ENCODE data around the gene RGS7.
"Not testable (repeated sequence)": the region's sequence is repeated elsewhere in the genome, so short reads cannot be mapped to it uniquely, and the experiment has no call there.

RGS7 gene

DNA sequence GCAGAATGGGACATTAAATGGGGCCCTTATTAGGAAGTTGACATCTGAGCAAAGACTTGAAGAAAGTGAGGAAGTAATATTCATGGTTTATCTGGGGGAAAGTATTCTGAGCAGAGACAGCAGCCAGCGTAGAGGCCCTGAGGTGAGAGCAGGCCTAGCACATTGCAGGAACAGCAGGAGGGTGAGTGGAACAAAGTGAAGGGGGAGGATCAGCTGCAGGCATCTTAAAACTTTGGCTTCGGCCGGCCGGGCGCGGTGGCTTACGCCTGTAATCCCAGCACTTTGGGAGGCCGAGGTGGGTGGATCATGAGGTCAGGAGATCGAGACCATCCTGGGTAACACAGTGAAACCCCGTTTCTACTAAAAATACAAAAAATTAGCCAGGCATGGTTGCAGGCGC lies 55.0 kb downstream of the RGS7 start:
- not testable (repeated sequence) for H3K27me3 ChIP-seq (ENCODE audit: insufficient read depth, low read length); H3K27ac ChIP-seq (ENCODE audit: low read length); H3K36me3 ChIP-seq (ENCODE audit: insufficient read depth, low read depth, low read length); H3K9ac ChIP-seq (ENCODE audit: low read depth, low read length)
- peak overlapping the region; percentile 34; the same call in 1 of the 2 replicates for H3K4me3 ChIP-seq (ENCODE audit: low read length)
- peaks cover 23% of the 10 kb centered on the region; the same call in 1 of the 2 replicates for H3K9me3 ChIP-seq (ENCODE audit: insufficient read depth, low read depth, low read length)
- peaks cover 10% of the 10 kb centered on the region; the same call in 1 of the 2 replicates for H3K4me1 ChIP-seq (ENCODE audit: insufficient read depth, low read length)

DNA sequence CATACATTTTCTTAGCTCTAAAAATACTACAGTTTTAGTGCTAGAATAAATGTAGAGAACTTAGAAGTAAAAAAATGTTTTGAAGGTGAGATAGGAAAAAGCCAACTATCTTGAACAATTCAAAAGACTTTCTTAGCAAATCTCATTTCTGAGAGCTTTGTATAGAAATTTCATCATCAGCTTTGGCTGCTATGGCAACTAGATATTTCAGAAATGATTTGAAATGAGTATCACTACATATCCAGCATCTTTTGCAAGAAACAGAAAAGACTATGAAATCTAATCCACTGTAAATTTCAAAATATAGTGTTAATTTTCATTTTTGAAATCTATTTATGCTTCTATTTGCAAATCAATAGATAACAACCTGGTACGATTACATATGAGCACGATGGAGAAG lies 57.7 kb downstream of the RGS7 start:
- Histone ChIP-seq H3K36me3 (ENCODE audit: insufficient read depth, low read depth, low read length) (peaks cover 6% of the 10 kb centered on the region; the same call in 1 of the 2 replicates), H3K4me3 (ENCODE audit: low read length) (no peak overlapping the region), H3K27me3 (ENCODE audit: insufficient read depth, low read length) (no peaks in the 10 kb centered on the region), H3K4me1 (ENCODE audit: insufficient read depth, low read length) (peaks cover 10% of the 10 kb centered on the region; the same call in 1 of the 2 replicates), H3K9ac (ENCODE audit: low read depth, low read length) (no peak overlapping the region), H3K9me3 (ENCODE audit: insufficient read depth, low read depth, low read length) (peaks cover 15% of the 10 kb centered on the region; the same call in 1 of the 2 replicates), H3K27ac (ENCODE audit: low read length) (no peak overlapping the region)

DNA sequence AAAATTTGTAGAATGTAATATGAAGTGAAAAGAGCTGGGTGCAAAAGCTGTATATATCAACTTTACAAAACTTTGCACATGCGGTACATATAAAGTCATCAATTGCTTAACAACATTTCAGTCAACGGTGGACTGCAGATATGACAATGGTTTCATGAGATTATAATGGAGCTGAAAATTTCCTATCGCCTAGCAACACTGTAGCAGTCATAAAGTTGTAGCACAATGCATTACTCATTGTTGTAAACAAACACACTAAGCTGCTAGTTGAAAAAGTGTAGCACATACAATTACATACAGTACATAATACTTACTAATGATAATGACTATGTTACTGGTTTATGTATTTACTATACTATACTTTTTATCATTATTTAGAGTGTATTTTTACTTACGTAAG lies 64.0 kb downstream of the RGS7 start:
- no peaks in the 10 kb centered on the region for H3K4me1 ChIP-seq (ENCODE audit: insufficient read depth, low read length)
- H3K9me3 ChIP-seq (ENCODE audit: insufficient read depth, low read depth, low read length) = no peaks in the 10 kb centered on the region
- H3K27ac ChIP-seq (ENCODE audit: low read length) = no peak overlapping the region
- no peak overlapping the region for H3K4me3 ChIP-seq (ENCODE audit: low read length)
- H3K27me3 ChIP-seq (ENCODE audit: insufficient read depth, low read length) = no peaks in the 10 kb centered on the region
- no peak overlapping the region for H3K9ac ChIP-seq (ENCODE audit: low read depth, low read length)
- H3K36me3 ChIP-seq (ENCODE audit: insufficient read depth, low read depth, low read length) = no peaks in the 10 kb centered on the region

DNA sequence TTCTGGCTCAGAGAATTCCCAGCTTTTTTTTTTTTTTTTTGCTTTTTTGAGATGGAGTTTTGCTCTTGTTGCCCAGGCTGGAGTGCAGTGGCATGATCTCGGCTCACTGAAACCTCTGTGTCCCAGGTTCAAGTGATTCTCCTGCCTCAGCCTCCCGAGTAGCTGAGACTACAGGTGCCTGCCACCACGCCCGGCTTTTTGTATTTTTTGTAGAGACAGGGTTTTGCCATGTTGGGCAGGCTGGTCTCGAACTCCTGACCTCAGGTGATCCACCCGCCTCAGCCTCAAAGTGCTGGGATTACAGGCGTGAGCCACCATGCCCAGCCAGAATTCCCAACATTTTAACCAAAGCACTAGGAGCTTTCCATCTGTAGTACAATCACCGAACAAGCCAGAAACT lies 65.5 kb downstream of the RGS7 start:
- not testable (repeated sequence) for H3K27ac ChIP-seq (ENCODE audit: low read length); H3K4me1 ChIP-seq (ENCODE audit: insufficient read depth, low read length); H3K4me3 ChIP-seq (ENCODE audit: low read length); H3K36me3 ChIP-seq (ENCODE audit: insufficient read depth, low read depth, low read length); H3K9me3 ChIP-seq (ENCODE audit: insufficient read depth, low read depth, low read length); H3K27me3 ChIP-seq (ENCODE audit: insufficient read depth, low read length); H3K9ac ChIP-seq (ENCODE audit: low read depth, low read length)

DNA sequence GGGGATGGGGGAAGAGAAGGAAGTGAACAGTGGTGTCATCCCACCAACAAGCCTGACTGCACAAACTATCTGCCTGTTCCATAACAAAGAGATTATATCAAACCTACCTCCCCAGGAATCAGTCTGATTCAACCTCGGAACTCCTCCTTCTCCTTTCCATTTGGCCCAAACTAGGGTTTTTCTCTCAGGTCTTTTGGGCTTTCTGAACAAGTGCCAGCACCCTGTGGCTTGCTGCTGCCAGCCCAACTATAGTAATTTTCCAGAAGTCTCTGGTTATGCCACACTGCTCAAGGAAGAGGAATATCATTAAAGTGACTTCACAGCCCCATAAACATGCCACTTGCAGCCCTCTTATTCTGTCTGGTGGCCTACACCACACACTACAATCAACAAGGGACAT lies 70.5 kb downstream of the RGS7 start:
- no peaks in the 10 kb centered on the region for H3K27me3 ChIP-seq (ENCODE audit: insufficient read depth, low read length)
- no peaks in the 10 kb centered on the region for H3K4me1 ChIP-seq (ENCODE audit: insufficient read depth, low read length)
- H3K27ac ChIP-seq (ENCODE audit: low read length) = no peak overlapping the region
- peaks cover 28% of the 10 kb centered on the region for H3K9me3 ChIP-seq (ENCODE audit: insufficient read depth, low read depth, low read length)
- H3K36me3 ChIP-seq (ENCODE audit: insufficient read depth, low read depth, low read length) = no peaks in the 10 kb centered on the region
- H3K4me3 ChIP-seq (ENCODE audit: low read length) = no peak overlapping the region
- H3K9ac ChIP-seq (ENCODE audit: low read depth, low read length) = no peak overlapping the region

DNA sequence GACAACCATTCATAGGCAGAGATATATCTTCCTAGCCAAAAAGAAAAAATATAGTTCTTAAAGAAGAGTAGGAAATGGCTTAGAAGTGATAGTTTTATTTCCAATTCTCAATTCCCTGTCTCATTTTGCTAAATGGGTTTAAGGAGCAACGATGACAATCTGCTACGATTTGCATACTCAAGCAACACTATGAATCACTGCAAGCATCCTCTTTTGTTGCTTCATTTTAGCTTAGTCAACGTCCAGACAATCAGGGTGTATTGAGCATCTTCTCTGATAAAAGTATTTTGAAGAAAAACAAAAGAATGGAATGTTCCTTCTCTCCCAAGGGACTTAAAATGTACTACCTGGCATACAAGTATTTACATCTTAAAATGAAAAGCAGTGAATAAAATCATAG lies 80.6 kb downstream of the RGS7 start:
- no peak overlapping the region for H3K4me3 ChIP-seq (ENCODE audit: low read length)
- H3K27ac ChIP-seq (ENCODE audit: low read length) = no peak overlapping the region
- no peak overlapping the region for H3K9ac ChIP-seq (ENCODE audit: low read depth, low read length)
- H3K9me3 ChIP-seq (ENCODE audit: insufficient read depth, low read depth, low read length) = peaks cover 17% of the 10 kb centered on the region
- H3K4me1 ChIP-seq (ENCODE audit: insufficient read depth, low read length) = no peaks in the 10 kb centered on the region; the same call in 1 of the 2 replicates
- no peaks in the 10 kb centered on the region for H3K36me3 ChIP-seq (ENCODE audit: insufficient read depth, low read depth, low read length)
- H3K27me3 ChIP-seq (ENCODE audit: insufficient read depth, low read length) = no peaks in the 10 kb centered on the region

DNA sequence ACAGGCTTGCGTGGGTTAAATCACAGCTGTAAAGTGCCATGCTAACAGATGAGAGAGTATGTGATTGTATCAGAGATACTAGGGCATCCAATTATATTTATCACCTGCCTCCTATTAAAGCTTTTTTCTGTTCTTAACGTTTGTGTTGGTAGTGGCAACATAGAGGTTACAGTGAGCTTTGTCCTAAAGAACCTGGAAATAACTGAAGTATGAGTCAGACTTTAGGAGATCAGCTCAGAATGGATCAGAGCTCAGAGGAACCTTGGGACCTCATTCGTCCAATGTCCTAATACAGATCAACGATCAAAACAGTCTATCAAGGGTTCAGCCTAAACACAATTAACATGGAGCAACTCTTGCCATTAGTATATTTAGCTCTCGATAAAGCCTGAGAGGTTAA lies 81.0 kb downstream of the RGS7 start:
- Histone ChIP-seq H3K9me3 (ENCODE audit: insufficient read depth, low read depth, low read length) (peaks cover 17% of the 10 kb centered on the region), H3K27me3 (ENCODE audit: insufficient read depth, low read length) (no peaks in the 10 kb centered on the region), H3K4me3 (ENCODE audit: low read length) (no peak overlapping the region), H3K36me3 (ENCODE audit: insufficient read depth, low read depth, low read length) (no peaks in the 10 kb centered on the region), H3K4me1 (ENCODE audit: insufficient read depth, low read length) (no peaks in the 10 kb centered on the region; the same call in 1 of the 2 replicates), H3K9ac (ENCODE audit: low read depth, low read length) (no peak overlapping the region), H3K27ac (ENCODE audit: low read length) (no peak overlapping the region)

DNA sequence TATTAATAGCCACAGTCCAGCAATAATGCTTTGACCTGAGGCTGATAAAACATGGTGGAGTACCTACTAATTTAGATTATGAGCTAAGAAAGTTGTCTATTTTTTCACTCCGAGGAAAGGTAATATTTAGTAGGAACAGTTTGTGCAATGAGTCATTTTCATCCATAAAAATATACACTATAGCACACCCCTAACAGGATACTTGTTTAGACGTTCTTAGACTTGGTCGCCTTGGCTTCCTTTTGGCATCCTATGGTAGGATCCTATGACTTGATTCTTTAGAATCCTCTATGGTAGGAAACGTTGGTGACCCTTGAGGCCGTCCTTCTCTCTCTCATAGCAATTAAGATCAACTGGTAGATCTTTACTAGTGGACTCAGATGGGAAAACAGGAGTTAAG lies 81.8 kb downstream of the RGS7 start:
- H3K36me3 ChIP-seq (ENCODE audit: insufficient read depth, low read depth, low read length) = no peaks in the 10 kb centered on the region
- H3K4me1 ChIP-seq (ENCODE audit: insufficient read depth, low read length) = no peaks in the 10 kb centered on the region; the same call in 1 of the 2 replicates
- H3K9me3 ChIP-seq (ENCODE audit: insufficient read depth, low read depth, low read length) = peaks cover 17% of the 10 kb centered on the region
- H3K27ac ChIP-seq (ENCODE audit: low read length) = no peak overlapping the region
- H3K27me3 ChIP-seq (ENCODE audit: insufficient read depth, low read length) = no peaks in the 10 kb centered on the region
- no peak overlapping the region for H3K9ac ChIP-seq (ENCODE audit: low read depth, low read length)
- no peak overlapping the region for H3K4me3 ChIP-seq (ENCODE audit: low read length)

DNA sequence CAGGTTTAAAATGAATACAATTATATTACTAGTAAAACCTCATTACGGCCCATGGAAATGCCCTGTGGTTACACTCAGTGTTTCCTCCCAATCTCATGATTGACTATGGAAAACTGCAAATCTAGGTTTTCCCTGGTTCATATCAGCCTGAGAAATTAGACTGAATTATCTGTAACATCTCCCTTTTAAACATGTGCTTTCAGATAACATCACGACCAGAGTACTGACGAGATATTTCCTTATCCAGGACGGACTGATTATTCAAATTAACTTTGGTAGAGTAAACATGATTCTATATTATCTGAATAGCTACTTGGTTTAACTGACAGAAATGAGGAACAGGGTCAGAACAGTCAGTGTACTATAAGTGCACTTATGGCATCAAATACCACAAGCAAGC lies 82.3 kb downstream of the RGS7 start:
- H3K36me3 ChIP-seq (ENCODE audit: insufficient read depth, low read depth, low read length) = no peaks in the 10 kb centered on the region
- H3K27ac ChIP-seq (ENCODE audit: low read length) = no peak overlapping the region
- no peaks in the 10 kb centered on the region for H3K27me3 ChIP-seq (ENCODE audit: insufficient read depth, low read length)
- no peaks in the 10 kb centered on the region; the same call in 1 of the 2 replicates for H3K4me1 ChIP-seq (ENCODE audit: insufficient read depth, low read length)
- no peak overlapping the region for H3K9ac ChIP-seq (ENCODE audit: low read depth, low read length)
- no peak overlapping the region for H3K4me3 ChIP-seq (ENCODE audit: low read length)
- peaks cover 14% of the 10 kb centered on the region; the same call in 1 of the 2 replicates for H3K9me3 ChIP-seq (ENCODE audit: insufficient read depth, low read depth, low read length)

DNA sequence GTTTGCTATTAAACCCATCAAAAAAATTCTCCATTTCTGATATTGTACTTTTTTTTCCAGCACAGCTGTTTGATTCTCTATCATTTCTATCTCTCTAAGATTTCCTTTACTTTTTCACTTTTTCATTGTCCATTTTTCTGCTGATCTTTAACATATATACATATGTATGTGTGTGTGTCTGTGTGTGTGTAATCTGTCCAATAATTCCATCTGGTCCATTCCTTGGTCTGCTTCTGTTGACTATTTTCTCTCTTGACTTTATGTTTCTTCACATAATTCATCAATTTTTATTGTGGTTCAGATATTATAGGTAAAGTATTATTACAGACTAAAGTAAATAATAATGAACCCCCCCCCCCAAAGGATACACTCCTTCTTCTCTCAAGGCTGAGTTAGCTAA lies 84.2 kb downstream of the RGS7 start:
- H3K9ac ChIP-seq (ENCODE audit: low read depth, low read length) = no peak overlapping the region

DNA sequence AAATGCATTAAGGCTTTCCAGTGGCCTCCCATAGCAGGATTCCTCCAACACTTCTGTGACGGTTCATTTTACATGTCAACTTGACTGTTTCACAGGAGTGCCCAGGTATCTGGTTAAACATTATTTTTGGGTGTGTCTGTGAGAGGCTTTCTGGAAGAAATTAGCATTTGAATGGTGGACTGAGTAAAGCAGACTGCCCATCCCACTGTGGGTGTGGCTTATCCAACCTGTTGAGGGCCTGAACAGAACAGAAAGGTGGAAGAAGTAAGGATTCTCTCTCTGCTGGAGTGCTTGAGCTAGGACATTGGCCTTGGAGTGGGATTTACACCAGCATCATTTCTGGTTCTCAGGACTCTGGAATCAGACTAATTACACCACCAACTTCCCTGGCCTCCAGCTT lies 85.6 kb downstream of the RGS7 start:
- Histone ChIP-seq H3K4me3 (ENCODE audit: low read length) (no peak overlapping the region), H3K36me3 (ENCODE audit: insufficient read depth, low read depth, low read length) (no peaks in the 10 kb centered on the region), H3K4me1 (ENCODE audit: insufficient read depth, low read length) (no peaks in the 10 kb centered on the region; the same call in 1 of the 2 replicates), H3K27me3 (ENCODE audit: insufficient read depth, low read length) (no peaks in the 10 kb centered on the region), H3K9ac (ENCODE audit: low read depth, low read length) (no peak overlapping the region), H3K9me3 (ENCODE audit: insufficient read depth, low read depth, low read length) (peaks cover 14% of the 10 kb centered on the region; the same call in 1 of the 2 replicates), H3K27ac (ENCODE audit: low read length) (no peak overlapping the region)

More for the DNA sequence above, 84.2 kb downstream of the RGS7 start:
- no peaks in the 10 kb centered on the region for H3K36me3 ChIP-seq (ENCODE audit: insufficient read depth, low read depth, low read length)
- H3K9me3 ChIP-seq (ENCODE audit: insufficient read depth, low read depth, low read length) = peaks cover 14% of the 10 kb centered on the region; the same call in 1 of the 2 replicates
- no peak overlapping the region for H3K4me3 ChIP-seq (ENCODE audit: low read length)
- H3K27me3 ChIP-seq (ENCODE audit: insufficient read depth, low read length) = no peaks in the 10 kb centered on the region
- H3K27ac ChIP-seq (ENCODE audit: low read length) = no peak overlapping the region
- H3K4me1 ChIP-seq (ENCODE audit: insufficient read depth, low read length) = no peaks in the 10 kb centered on the region; the same call in 1 of the 2 replicates

DNA sequence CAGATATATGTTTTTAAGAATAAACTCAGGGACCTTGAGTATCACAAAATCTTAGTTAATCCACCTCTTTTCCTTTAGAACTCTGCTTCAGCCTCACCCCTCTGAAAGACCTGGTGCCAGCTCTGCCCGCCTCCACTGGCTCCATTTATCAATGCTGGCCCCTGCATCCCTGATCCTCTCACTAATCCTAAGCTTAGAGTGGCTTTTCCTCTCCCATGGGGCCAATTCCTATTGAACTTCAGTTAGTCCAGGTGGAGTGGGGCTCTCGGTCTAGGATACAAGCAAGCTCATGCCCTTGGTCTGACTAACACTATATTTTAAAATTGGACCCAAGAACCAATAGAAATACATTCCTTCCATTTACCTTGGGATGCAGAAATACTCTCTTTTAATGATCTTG lies 87.0 kb downstream of the RGS7 start:
- Histone ChIP-seq H3K36me3 (ENCODE audit: insufficient read depth, low read depth, low read length) (no peaks in the 10 kb centered on the region), H3K4me3 (ENCODE audit: low read length) (no peak overlapping the region), H3K27ac (ENCODE audit: low read length) (no peak overlapping the region), H3K9ac (ENCODE audit: low read depth, low read length) (no peak overlapping the region), H3K4me1 (ENCODE audit: insufficient read depth, low read length) (no peaks in the 10 kb centered on the region), H3K9me3 (ENCODE audit: insufficient read depth, low read depth, low read length) (peaks cover 14% of the 10 kb centered on the region; the same call in 1 of the 2 replicates), H3K27me3 (ENCODE audit: insufficient read depth, low read length) (no peaks in the 10 kb centered on the region)
